Middle frontal gyrus (tissue), 1 donor: ENCODE data around the gene FOXK1.
"Not testable (repeated sequence)": the region's sequence is repeated elsewhere in the genome, so short reads cannot be mapped to it uniquely, and the experiment has no call there.

Experiments
- DNase-seq: peaks from one replicate; pipeline ENCODE4 v3.0.0-alpha.2; 2015; ENCODE audit warnings: low spot score; ENCODE audit errors: extremely low spot score

Gene FOXK1

GRCh38 chr7:4681886-4682620 is at the start of gene FOXK1:
Gene FOXK1, plus strand, starts transcription at chr7:4682295. Its CDS starts 14 bp downstream, at chr7:4682309.
- DNase-seq = no peak

- no peak for DNase-seq
Measured at GRCh38 chr7:4633012-4633411, 49.1 kb upstream of the FOXK1 start.

DNA sequence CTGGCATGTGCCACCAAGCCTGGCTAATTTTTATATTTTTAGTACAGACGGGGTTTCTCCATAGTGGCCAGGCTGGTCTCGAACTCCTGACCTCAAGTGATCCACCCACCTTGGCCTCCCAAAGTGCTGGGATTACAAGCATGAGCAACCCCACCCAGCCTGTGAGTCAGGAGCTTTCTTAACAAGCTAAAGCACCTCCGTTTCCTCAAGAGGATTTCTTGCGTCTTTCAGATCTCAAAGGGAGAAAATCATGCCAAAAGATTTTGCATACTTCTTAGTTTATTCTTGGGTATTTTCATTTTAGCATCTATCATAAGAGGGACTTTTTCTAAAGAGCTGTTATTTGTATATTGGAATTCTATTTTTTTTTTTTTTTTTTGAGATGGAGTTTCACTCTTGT is 47.9 kb upstream of the FOXK1 start:
- no peak for DNase-seq

- DNase-seq = no peak
Measured at GRCh38 chr7:4638781-4639575, 43.1 kb upstream of the FOXK1 start.

- DNase-seq = no peak
Measured at GRCh38 chr7:4641091-4641666, 40.9 kb upstream of the FOXK1 start.

- peak; percentile 89 for DNase-seq
Measured at GRCh38 chr7:4641667-4642467, 40.2 kb upstream of the FOXK1 start.

DNA sequence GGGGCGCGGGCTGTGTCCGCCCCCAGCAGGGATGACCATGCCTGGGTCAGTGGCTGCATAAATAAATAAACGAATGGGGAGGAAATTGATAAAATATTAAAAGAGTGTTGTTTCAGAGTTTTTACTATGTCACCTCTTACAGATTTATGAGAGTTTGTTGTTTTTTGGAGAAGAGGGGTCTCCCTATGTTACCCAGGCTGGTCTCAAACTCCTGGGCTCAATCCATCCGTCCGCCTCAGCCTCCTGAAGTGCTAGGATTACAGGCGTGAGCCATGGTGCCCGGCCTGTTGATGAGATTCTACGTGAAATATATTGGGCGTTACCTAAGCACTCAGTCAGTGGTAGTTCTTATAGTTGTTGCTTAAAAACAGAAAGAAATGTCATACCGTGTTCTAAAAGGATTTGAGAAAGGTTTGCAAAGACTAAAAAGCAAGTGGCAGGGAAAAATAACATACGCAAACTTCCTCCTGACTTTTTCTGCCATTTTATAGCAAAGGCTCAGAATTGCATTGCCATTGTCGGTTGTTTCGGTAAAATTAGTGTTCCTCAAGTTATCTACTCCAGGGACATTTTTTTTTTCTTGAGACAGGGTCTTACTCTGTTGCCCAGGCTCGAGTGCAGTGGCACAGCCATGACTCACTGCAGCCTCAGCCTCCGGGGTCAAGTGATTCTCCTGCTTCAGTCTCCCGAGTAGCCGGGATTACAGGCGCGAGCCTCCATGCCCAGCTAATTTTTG is 39.5 kb upstream of the FOXK1 start:
- DNase-seq = no peak

DNA sequence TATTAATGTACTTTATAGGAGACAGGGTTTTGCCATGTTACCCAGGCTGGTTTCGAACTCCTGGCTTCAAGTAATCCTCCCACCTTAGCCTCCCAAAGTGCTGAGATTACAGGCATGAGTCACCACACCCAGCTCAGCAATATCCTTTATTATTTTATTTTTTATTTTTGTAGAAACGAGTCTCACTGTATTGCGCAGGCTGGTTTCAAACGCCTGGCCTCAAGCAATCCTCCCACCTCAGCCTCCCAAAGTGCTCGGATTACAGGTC is 39.0 kb upstream of the FOXK1 start:
- not testable (repeated sequence) for DNase-seq

DNA sequence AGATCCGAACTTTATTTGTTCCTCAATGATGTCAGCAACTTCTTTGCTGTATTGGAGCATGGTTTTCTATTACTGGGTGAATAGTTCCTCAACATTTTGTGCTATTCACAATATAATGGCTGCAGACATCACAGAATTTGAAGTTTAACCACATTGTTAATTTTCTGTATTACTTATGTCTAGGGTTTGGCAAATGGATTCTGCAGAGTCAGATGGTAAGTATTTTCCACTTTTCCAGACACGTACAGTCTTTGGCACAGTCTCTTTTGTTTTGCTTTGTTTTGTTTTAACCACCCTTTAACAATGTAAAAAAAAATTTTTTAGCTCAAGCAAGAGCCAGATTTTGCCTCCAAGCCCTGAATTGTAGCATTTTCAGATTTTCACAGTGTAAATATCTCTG is 36.8 kb upstream of the FOXK1 start:
- no peak for DNase-seq

- no peak for DNase-seq
Measured at GRCh38 chr7:4648111-4648510, 34.0 kb upstream of the FOXK1 start.

DNA sequence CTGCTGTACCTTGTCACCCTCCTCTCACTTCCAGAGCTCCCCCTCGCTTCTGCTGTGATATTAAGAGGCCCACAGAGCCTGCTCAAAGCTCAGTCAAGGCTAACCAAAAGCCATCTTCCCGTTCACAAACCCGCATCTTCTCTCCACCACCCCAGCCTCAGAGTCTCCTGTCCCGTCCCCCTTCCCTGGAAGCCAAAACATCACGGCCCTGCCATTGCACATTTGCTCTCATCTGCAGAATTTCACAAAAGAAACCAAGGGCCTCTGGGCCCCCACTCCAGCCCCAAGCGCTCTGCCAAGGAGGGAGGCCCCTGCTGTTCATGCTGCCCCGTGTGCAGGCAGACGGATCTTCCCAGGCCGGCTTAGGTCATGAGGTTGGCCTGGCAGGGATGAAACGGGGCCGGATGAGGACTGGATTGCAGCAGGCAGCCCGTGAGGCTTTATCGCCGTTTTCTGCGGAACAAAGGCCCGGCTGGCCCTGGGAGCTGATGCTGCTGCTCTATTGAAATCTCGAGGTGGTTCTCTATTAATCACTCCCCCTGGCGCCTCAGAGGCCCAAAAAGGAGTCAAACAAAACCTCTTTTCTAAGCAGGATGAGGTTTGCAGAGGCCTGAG is 31.6 kb upstream of the FOXK1 start:
- no peak for DNase-seq

DNA sequence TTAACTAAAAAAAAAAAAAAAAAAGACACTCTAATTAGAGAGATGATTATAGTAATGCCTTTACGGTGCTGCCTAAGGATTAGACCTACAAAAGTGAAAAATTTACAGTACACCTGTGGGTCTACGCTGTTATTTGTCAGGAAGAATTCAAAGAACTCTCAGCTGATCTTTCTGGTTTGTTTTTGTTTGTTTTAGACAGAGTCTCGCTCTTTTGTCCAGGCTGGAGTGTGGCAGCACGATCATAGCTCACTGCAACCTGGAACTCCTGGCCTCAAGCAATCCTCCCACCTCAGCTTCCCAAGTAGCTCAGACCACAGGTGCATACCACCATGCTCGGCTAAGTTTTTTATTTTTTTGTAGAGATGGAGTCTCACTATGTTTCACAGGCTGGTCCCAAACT is 28.3 kb upstream of the FOXK1 start:
- no peak for DNase-seq

DNA sequence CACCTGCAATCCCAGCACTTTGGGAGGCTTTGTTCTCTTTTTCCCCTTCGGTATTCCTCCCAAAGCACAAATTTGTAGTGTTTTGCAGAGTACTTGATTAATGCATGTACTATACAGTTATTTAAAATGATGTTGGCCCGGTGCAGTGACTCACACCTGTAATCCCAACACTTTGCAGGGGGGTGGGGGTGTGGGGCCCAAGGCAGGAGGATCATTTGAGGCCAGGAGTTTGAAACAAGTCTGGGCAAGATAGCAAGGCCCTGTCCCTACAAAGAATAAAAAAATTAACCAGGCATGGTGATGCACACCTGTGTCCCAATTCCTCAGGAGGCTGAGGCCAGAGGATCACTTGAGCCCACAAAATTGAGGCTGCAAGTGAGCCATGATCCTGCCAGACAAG is 26.8 kb upstream of the FOXK1 start:
- no peak for DNase-seq

- no peak for DNase-seq
Measured at GRCh38 chr7:4655896-4656295, 26.2 kb upstream of the FOXK1 start.

GRCh38 chr7:4657640-4658417 is 24.3 kb upstream of the FOXK1 start:
- no peak for DNase-seq

DNA sequence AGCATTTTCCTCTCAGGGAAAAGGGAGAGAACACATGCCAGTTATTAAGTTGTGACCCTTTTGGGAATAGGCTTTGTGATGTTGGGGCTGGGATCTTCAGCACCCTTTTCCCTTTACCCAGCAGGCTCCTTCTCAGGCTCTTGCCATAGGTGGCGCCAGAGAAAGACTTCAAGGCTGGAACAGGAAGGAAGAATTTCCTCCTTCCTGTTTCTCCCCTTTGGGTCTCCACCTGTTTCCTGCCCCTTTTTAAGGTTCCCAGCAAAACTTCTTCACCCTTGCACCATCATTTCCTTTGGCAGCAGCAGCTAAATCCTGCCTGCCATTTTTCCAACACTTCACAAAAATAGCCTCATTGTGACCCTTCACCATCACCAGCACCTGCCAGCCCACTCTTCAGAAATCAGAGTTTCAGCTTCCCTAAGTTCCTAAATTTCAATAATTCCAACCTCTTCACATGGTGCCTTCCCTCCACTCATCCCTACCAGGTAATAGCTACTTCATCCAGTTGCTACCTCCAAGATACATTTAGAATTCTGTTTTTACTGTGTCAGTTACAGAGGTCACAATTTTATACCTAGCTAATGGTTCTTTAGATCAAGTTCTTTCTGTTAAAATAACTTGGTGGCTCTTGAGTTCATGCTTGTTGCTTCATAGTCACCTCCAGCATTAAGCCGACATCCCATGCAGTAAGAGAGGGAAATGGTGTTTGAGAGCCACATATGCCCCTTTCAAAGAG is 22.4 kb upstream of the FOXK1 start:
- no peak for DNase-seq

DNA sequence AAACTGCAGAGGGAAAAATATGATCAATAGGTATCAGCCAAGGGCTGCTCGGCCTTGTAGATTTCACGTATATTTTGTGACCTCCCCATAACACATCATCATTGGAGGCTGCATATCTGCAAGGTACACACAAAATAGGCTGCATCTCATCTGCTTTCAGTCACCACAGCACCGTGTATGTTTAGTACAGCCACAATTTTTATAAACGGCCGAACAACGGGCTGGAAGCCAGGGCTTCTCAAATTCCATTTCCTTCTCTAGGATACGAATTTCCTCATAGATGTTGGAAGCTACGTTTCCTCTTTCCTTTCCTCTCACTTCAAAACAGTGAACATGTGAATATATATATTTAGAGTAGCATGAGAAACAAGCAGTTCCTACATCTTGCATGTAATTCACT is 20.2 kb upstream of the FOXK1 start:
- no peak for DNase-seq

DNA sequence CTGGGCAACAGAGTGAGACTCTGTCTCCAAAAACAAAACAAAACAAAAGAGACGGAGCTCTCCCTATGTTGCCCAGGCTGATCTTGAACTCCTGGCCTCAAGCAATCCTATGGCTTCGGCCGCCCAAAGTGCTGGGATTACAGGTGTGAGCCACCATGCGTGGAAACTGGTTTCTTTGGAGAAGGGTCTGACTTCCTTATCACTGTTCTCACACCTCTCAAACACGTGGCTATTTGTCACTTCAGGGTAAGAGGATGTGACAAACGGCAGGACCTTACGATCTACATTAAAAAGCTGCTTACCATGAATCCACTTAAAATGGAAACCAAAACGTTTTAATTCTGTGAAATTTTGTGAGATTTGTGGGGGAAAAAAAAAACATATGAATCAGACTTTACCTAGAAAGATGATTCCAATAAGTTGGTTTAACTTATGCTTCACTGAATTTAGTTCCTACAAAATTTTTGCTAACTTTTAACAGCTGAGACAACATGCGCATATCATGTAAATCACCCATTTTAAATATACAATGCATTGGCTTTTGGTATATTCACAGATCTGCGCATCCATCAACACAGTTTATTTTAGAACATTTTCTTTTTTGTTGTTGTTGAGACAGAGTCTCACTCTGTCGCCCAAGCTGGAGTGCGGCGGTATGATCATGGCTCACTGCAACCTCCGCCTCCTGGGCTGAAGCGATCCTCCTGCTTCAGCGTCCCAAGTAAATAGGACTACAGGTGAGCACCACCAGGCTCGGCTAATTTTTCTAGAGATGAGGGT is 18.7 kb upstream of the FOXK1 start:
- no peak for DNase-seq

DNA sequence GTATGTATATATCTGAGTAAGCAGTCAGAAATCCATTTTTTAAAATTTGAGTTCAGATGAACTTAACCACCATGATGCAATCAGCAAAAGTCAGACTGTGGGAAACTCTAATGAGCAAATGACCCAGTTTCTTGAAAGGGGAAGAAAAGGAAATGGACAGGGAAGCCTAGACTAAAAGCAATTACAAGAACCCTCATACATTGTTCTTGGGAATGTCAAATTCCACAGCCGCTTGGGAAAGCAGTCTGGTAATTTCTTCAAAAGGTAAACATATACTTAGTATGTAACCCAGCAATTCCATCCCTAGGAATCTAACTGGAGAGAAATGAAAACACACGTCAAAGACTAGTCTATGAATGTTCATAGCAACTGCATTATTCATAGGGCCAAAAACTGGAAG is 16.4 kb upstream of the FOXK1 start:
- DNase-seq = no peak
